GM18858 (cell line): ENCODE data around the gene MYO7B.

Experiments
- ATAC-seq: cut with Tn5 transposase; IDR thresholded peaks from one replicate; pipeline ENCODE4 v1.9.1; 2021; ENCODE audit not compliant: unreplicated experiment

Gene MYO7B

GRCh38 chr2:127674241-127675209, 139.0 kb downstream of the MYO7B start:
- no peak for ATAC-seq

- no peak for ATAC-seq
Measured at GRCh38 chr2:127675331-127676261, 140.1 kb downstream of the MYO7B start, which contains the start of gene LIMS2. TSS of gene LIMS2 (minus strand) at chr2:127675530. CDS start at chr2:127675024, 506 bp downstream.

- ATAC-seq: no peak
Measured at GRCh38 chr2:127676906-127677305, 141.4 kb downstream of the MYO7B start.

- ATAC-seq: no peak
Measured at GRCh38 chr2:127678531-127678930, 143.0 kb downstream of the MYO7B start.

GRCh38 chr2:127678991-127679390, 143.5 kb downstream of the MYO7B start:
- no peak for ATAC-seq

- no peak for ATAC-seq
Measured at GRCh38 chr2:127679680-127680361, 144.3 kb downstream of the MYO7B start.

GRCh38 chr2:127680706-127681287, 145.3 kb downstream of the MYO7B start:
- ATAC-seq: no peak

- ATAC-seq: no peak
Measured at GRCh38 chr2:127681288-127681804, 145.9 kb downstream of the MYO7B start.

- ATAC-seq: no peak
Measured at GRCh38 chr2:127681976-127682857, 146.7 kb downstream of the MYO7B start.

- no peak for ATAC-seq
Measured at GRCh38 chr2:127683056-127683455, 147.6 kb downstream of the MYO7B start.

GRCh38 chr2:127683757-127684156, 148.3 kb downstream of the MYO7B start:
- ATAC-seq: no peak

GRCh38 chr2:127685410-127686080, 150.1 kb downstream of the MYO7B start:
- no peak for ATAC-seq
